ENCODE data around the gene EED.
"Not testable (repeated sequence)": the region's sequence is repeated elsewhere in the genome, so short reads cannot be mapped to it uniquely, and the experiment has no call there.

Gene EED

DNA sequence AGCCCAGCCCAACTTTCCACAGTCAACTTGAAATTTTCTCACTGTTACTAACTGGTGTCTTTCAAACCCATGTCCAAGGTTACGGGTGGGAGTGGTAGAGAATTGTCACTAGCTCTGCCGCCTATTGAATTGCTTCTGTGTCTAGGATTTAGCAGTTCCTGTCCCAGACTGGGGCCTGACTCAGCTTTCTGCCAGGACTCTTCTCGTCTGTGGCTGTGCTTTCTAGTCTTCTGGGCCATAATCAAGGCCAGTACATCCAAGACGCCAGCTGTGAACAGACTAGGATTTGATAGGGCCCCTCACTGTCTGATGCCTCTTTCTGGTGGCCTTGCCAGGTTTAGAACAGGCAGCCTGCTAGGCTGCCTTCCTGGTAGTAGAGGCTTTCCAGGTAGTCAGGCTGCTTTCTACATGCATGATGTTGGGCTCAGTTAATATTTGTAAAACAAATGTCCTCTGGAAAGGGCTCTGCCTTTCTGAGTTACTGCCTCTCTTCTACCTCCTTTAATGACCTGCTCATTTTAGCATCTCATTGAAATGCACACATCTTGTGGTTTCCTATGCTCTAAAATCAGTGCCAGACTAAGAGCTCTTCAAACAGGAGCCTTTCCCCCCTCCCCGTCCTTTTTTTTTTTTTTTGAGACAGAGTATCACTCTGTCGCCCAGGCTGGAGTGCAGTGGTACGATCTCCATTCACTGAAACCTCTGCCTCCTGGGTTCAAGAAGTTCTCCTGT lies 44.4 kb downstream of the EED start:
- no peaks in the 10 kb centered on the region for H3K4me1 Mint-ChIP-seq
- no peak for TF ChIP-seq CTCF (IDR thresholded peaks at IDR 0.05; ENCODE audit: unreplicated experiment in 3 of 3)
- peaks cover 4% of the 10 kb centered on the region for H3K36me3 Mint-ChIP-seq (ENCODE audit: low read depth)
- H3K27me3 Mint-ChIP-seq (ENCODE audit: low read depth) = no peaks in the 10 kb centered on the region
- no peak overlapping the region for H3K4me3 Mint-ChIP-seq
- no peak overlapping the region for H3K27ac Mint-ChIP-seq
- H3K9me3 Mint-ChIP-seq = no peaks in the 10 kb centered on the region

DNA sequence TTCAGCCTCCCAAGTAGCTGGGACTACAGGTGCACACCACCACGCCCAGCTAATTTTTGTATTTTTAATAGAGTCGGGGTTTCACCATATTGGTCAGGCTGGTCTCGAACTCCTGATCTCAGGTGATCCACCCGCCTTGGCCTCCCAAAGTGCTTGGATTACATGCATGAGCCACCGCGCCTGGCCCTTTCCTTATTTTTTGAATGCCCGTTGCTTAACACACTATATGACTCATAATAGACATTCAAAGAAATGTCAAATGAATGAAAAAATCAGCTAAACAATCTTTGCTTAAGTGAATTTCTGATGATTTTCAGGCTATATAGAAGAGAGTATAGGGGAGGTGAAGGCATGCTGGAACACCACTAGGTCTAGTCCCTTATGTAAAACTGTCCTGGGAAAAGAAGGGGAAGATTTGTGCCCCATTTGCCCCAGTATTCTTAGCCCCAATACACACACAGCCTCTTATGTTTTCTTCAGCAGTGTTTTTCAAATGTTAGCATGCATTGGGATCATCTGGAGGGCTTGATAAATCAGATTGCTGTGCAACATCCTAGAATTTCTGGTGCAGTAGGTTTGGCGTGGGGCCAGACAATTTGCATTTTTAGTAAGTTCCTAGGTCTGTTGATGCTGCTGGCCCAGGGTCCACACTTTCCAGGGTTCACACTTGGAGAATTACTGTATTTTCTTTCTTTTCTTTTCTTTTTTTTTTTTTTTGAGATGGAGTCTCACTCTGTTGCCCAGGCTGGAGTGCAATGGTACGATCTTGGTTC lies 45.1 kb downstream of the EED start:
- not testable (repeated sequence) for H3K27ac Mint-ChIP-seq; H3K9me3 Mint-ChIP-seq; H3K4me1 Mint-ChIP-seq; H3K4me3 Mint-ChIP-seq; H3K27me3 Mint-ChIP-seq (ENCODE audit: low read depth); H3K36me3 Mint-ChIP-seq (ENCODE audit: low read depth)

- no peaks in the 10 kb centered on the region for H3K36me3 Mint-ChIP-seq (ENCODE audit: low read depth)
- TF ChIP-seq CTCF (IDR thresholded peaks at IDR 0.05; ENCODE audit: unreplicated experiment in 3 of 3) = peak; percentile 64 to 77 (median 71)
- H3K27ac Mint-ChIP-seq = no peak overlapping the region
- no peaks in the 10 kb centered on the region for H3K4me1 Mint-ChIP-seq
- H3K4me3 Mint-ChIP-seq = no peak overlapping the region
- no peaks in the 10 kb centered on the region for H3K27me3 Mint-ChIP-seq (ENCODE audit: low read depth)
- no peaks in the 10 kb centered on the region for H3K9me3 Mint-ChIP-seq
Observed at GRCh38 chr11:86291466-86292262, 47.1 kb downstream of the EED start.

DNA sequence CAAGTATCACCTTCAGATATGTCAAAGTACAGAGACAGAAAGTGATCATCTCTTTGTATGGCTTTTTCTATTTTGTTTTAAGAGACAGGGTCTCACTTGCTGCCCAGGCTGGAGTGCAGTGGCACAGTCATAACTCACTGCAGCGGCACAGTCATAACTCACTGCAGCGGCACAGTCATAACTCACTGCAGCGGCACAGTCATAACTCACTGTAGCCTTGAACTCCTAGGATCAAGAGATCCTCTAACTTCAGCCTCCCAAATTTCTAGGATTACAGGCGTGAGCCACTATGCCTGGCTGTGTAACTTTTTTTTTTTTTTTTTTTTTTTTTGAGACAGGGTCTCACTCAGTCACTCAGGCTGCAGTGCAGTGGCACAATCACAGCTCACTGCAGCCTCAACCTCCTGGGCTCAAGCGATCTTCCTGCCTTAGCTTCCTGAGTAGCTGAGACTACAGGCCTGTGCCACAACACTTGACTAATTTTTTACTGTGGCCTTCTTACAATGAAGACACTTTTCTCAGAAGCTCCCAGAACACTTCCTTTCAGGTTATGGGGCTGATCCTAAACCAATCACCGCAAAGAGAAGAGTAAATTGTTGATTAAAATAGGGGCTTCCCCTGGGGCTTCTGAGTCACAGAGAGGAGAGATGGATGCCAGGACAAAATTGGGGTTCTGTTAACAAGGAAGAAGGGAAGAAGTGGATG lies 48.5 kb downstream of the EED start:
- Mint-ChIP-seq H3K27ac (no peak overlapping the region), H3K4me3 (no peak overlapping the region), H3K27me3 (ENCODE audit: low read depth) (no peaks in the 10 kb centered on the region), H3K9me3 (peaks cover 2% of the 10 kb centered on the region), H3K36me3 (ENCODE audit: low read depth) (no peaks in the 10 kb centered on the region), H3K4me1 (no peaks in the 10 kb centered on the region)
- TF ChIP-seq CTCF (IDR thresholded peaks at IDR 0.05; ENCODE audit: unreplicated experiment in 3 of 3) = no peak

GRCh38 chr11:86294026-86294425 lies 49.5 kb downstream of the EED start:
- no peak for TF ChIP-seq CTCF (IDR thresholded peaks at IDR 0.05; ENCODE audit: unreplicated experiment in 3 of 3)
- no peak overlapping the region for H3K4me3 Mint-ChIP-seq
- H3K36me3 Mint-ChIP-seq (ENCODE audit: low read depth) = no peaks in the 10 kb centered on the region
- no peaks in the 10 kb centered on the region for H3K4me1 Mint-ChIP-seq
- H3K9me3 Mint-ChIP-seq = peaks cover 2% of the 10 kb centered on the region
- H3K27me3 Mint-ChIP-seq (ENCODE audit: low read depth) = no peaks in the 10 kb centered on the region
- no peak overlapping the region for H3K27ac Mint-ChIP-seq

DNA sequence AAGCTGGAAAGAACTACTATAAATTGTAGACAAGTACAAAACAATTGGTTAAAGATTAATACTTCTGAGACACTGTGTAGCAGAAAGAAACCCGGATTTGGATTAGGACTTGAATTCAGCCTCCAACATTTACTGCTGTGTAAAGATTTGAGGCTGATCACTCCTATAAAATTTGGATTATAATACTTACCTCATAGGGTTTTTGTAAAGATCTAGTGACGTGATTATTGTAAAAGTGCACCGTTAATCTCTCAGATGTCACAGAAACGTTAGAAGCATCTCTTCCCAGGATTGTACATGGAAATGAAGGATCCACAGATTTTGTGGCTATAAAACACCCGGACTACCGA lies 57.2 kb downstream of the EED start:
- TF ChIP-seq CTCF (IDR thresholded peaks at IDR 0.05; ENCODE audit: unreplicated experiment in 3 of 3) = no peak
- Mint-ChIP-seq H3K9me3 (peaks cover 2% of the 10 kb centered on the region), H3K4me1 (peaks cover 25% of the 10 kb centered on the region), H3K36me3 (ENCODE audit: low read depth) (peaks cover 21% of the 10 kb centered on the region), H3K27me3 (ENCODE audit: low read depth) (no peaks in the 10 kb centered on the region), H3K4me3 (peak overlapping the region; percentile 99 to 100 (median 100)), H3K27ac (peak overlapping the region; percentile 98 to 99 (median 99))

All from nephron (organoid).